NOMO-1 treated with DMSO at 0.1 percent for 48 hours (cell line): ENCODE measurements around the gene ARL6IP1.
A peak's percentile ranks its signal among the peaks of the same experiment; 100 is the strongest.

Experiments used
- DNase-seq: peaks from one replicate; lab custom pipeline; 2025; ENCODE audit not compliant: unreplicated experiment; lab: John Stamatoyannopoulos, UW

The ARL6IP1 gene

DNA sequence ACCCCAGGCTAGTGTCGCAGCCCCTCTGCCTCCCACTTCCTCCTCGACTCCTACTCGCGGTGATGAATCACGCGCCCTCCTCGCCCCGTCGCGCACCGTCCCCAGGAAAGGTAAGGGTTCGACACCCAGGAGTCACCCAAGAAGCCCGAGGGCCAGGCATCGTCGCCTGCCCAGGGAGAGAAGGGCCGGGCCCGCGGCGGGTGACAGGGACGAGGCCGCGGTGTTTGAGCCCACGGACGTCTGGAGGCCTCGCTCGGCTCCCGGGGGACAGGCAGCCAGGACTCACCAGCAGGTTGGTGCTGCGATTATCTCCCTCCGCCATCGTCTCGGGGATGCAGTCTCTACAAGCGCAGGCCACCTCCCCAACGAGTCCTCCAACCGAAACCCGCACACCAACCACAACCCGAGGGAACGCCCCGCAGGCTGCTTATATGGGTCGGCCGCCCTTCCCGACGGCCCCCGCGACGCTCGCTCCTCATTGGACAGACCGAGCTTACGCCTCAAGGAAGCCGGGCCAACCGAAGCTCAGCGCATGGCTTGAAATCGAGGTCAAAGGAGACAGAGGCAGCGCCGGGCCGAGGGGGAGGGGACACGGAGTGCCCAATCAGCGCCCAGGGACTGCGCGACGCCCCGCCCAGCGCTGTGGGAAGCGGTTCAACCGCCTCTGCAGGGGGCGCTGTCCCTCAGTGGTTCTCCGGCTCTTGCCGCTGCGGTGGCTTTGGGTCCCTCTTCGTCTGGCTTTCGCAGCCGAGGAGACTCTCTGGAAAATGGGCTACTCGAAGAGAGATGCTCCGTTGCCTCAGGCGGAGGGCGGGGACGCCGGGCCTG is at the start of gene ARL6IP1:
ARL6IP1 (minus strand) TSS at position 405 of the 828 bp plus-strand sequence; CDS start at position 322, 83 bp downstream.
- DNase-seq, result peak; percentile 99

DNA sequence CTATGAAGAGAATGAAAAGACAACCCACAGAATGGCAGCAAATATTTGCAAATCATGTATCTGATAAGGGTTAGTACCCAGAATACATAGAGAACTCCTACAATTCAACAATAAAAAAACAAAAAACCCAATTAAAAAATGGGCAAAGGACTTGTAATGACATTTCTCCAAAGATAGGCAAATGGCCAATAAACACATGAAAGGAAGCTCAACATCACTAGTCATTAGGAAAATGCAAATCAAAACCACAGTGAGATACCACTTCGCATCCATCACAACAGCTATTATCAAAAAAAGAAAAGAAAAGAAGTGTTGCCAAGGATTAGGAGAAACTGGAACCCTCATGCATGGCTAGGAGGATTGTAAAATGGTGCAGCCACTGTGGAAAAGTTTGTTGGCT is 45.1 kb upstream of the ARL6IP1 start:
- DNase-seq, result no peak

GRCh38 chr16:18842565-18842964 is 41.2 kb upstream of the ARL6IP1 start:
- no peak for DNase-seq

GRCh38 chr16:18841833-18842525 is 40.6 kb upstream of the ARL6IP1 start:
- DNase-seq, result no peak

DNA sequence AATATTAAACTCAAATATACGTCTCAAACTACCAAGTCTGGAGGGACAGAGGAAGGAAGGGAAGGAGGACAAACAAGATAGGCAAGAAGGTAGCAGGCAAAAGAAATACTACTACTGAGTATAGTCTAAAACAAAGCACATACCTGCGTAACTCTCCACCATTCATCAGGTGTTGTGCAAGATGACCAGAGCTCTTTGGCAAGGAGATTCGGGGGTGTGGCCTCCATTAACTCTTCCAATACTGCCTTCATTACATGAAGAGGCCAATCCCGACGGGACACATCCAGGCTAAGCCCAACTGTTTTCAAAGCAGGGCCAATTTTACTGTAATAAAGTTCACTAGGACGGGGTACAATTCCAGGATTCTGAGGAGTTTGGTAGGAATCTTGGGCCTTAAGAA is 38.2 kb upstream of the ARL6IP1 start:
- DNase-seq, result no peak

- DNase-seq, result no peak
Observed at GRCh38 chr16:18836702-18837101, 35.4 kb upstream of the ARL6IP1 start.

- DNase-seq, result peak; percentile 65
Observed at GRCh38 chr16:18834864-18835263, 33.5 kb upstream of the ARL6IP1 start.

- peak; percentile 81 for DNase-seq
Observed at GRCh38 chr16:18833707-18834505, 32.6 kb upstream of the ARL6IP1 start.

- no peak for DNase-seq
Observed at GRCh38 chr16:18832613-18833012, 31.3 kb upstream of the ARL6IP1 start.

- no peak for DNase-seq
Observed at GRCh38 chr16:18832006-18832405, 30.7 kb upstream of the ARL6IP1 start.

GRCh38 chr16:18829251-18829650 is 27.9 kb upstream of the ARL6IP1 start:
- DNase-seq, result peak; percentile 12

DNA sequence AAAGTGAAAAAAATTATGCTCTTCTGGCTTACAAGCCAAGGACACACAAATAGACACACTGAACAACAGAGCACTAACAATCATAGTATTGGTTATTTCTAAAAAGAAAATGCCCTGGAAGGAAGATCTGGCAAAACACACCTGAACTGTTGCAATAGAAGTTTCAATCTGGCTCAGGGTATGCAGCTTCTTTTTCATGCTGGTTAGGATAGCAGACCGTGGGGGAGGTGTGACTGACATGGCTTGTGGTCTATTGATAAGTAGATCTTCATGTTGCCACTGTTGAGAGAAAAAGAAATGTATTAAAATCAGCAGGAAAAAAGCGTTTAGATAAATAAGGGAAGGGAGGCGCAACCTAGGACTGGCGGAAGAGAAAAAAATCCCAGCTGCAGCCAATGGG is 26.5 kb upstream of the ARL6IP1 start:
- DNase-seq, result no peak

- no peak for DNase-seq
Observed at GRCh38 chr16:18816286-18816685, 14.9 kb upstream of the ARL6IP1 start.

DNA sequence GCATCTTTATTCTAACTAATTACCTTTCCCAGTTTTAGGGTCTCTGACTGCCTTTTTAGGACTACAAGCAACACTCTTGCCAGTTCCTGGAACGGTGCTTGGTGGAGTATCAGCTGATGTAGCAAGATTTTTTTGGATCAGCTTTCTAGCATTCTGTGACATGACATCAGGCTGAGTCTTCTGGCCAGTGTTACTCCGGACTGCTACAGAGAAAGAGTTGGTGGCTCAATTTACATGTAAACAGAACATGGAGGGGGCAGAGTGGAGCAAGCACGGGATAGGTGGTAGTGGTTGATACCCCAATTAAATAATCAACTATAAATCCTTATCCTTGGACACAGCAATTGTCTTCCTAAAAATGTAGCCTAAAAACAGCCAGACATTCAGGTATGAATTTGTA is 10.6 kb upstream of the ARL6IP1 start:
- DNase-seq, result no peak

- no peak for DNase-seq
Observed at GRCh38 chr16:18809165-18809564, 7.8 kb upstream of the ARL6IP1 start.

GRCh38 chr16:18805257-18805773 is 4.0 kb upstream of the ARL6IP1 start:
- DNase-seq, result no peak

DNA sequence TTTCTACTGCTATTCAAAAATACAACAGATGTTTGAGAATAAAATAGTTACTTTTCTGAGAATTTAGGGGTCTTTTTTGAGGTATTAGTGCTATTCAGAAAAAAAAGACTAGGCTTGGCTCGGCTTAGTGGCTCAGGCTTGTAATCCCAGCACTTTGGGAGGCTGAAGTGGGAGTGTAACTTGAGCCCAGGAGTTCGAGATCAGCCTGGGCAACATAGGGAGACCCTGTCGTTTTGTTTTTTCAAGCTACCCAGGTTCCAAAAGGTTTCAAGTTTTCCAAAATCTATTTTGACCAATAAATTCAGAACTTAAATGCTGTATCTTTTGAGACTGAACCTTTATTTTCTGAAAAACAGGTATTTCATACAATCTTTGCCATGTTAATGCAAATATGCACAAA is 3.2 kb upstream of the ARL6IP1 start:
- DNase-seq, result no peak

GRCh38 chr16:18803569-18804462 is 2.5 kb upstream of the ARL6IP1 start:
- peak; percentile 63 for DNase-seq

GRCh38 chr16:18802767-18803343 is 1.5 kb upstream of the ARL6IP1 start:
- no peak for DNase-seq

GRCh38 chr16:18800775-18801144 is 589 bp downstream of the ARL6IP1 start:
- no peak for DNase-seq
